ENCODE data around the gene SEC14L2.

GRCh38 chr22:30365891-30366290, 30.9 kb upstream of the SEC14L2 start:
- TF ChIP-seq CTCF (IDR thresholded peaks at IDR 0.05; ENCODE audit: poor library complexity, severe bottlenecking) (no peak), MXI1 (conservative IDR thresholded peaks at IDR 0.05; ENCODE audit: poor library complexity, severe bottlenecking) (no peak), TAF1 (IDR thresholded peaks at IDR 0.05; ENCODE audit: low read depth) (no peak), EP300 (conservative IDR thresholded peaks at IDR 0.05; ENCODE audit: poor library complexity, severe bottlenecking) (no peak), EZH2 (IDR thresholded peaks at IDR 0.05; ENCODE audit: borderline replicate concordance, insufficient read depth, low read length, poor library complexity, severe bottlenecking) (no peak), POLR2AphosphoS5 (IDR thresholded peaks at IDR 0.05) (no peak)
